Transverse colon (tissue), 4 donors: Measurements from ENCODE around the gene IFT172. TPM values are rescaled to one million over a fixed set of nuclear protein-coding genes. Genes with fewer than 3 reads are reported as not detected.
"Not testable (repeated sequence)": the region's sequence is repeated elsewhere in the genome, so short reads cannot be mapped to it uniquely, and the experiment has no call there.

Experiments
- DNase-seq: peaks from one replicate; pipeline ENCODE4 v3.0.0-alpha.2; 2019
- H3K27ac ChIP-seq, 4 donors: fragments of 200-600 bp; sonication (generic); 2 replicates each; pipeline ENCODE4 v1.5.1; 2016 to 2018; ENCODE audit warnings: inconsistent platforms in 4 of 4
- H3K27me3 ChIP-seq: fragments of 200-600 bp; sonication (generic); 2 replicates; pipeline ENCODE4 v1.5.1; 2017; ENCODE audit warnings: inconsistent platforms
- H3K36me3 ChIP-seq, 4 donors: fragments of 200-600 bp; sonication (generic); 2 replicates each; pipeline ENCODE4 v1.5.1; 2017 to 2019; ENCODE audit warnings: inconsistent platforms in 4 of 4
- H3K4me1 ChIP-seq, 4 donors: fragments of 200-600 bp; sonication (generic); 2 replicates each; pipeline ENCODE4 v1.5.1; 2017 to 2020; ENCODE audit warnings: inconsistent platforms in 4 of 4
- H3K4me3 ChIP-seq, 4 donors: fragments of 200-600 bp; sonication (generic); 1 replicate in 1 of 4; 2 replicates in 3 of 4; pipeline versions ENCODE4 v1.5.1 to v1.6.1; 2017 to 2019; ENCODE audit warnings: inconsistent platforms in 4 of 4
- H3K9me3 ChIP-seq, 2 donors: fragments of 200-600 bp; sonication (generic); 2 replicates each; pipeline ENCODE4 v1.5.1; 2017 to 2019; ENCODE audit warnings: inconsistent platforms in 2 of 2
- EP300 ChIP-seq: sonication (generic); formaldehyde crosslinking; IDR thresholded peaks from one replicate; pipeline ENCODE4 v1.6.1; 2017; ENCODE audit warnings: antibody characterized with exemption, low read depth
- POLR2A ChIP-seq: fragments of 450-650 bp; IDR thresholded peaks from one replicate; pipeline ENCODE4 v1.6.1; 2016; ENCODE audit warnings: antibody characterized with exemption, mild to moderate bottlenecking, moderate library complexity
- POLR2AphosphoS5 ChIP-seq, 3 donors: sonication (generic); formaldehyde crosslinking; IDR thresholded peaks; one replicate each; pipeline ENCODE4 v1.6.1; 2016; ENCODE audit warnings: antibody characterized with exemption in 3 of 3
- WGBS, 2 donors: methylation state at CpG; one replicate each; pipeline ENCODE4 v1.1.5; 2018; ENCODE audit warnings: low coverage in 1 of 2; 5-methylcytosine and 5-hydroxymethylcytosine counted together
- in situ Hi-C, 4 donors: fragments of 200-750 bp; cut with MboI; loops; one replicate each; pipeline versions ENCODE4 v1.15.0 to v1.15.1; 2017; ENCODE audit warnings: low sequenced_read_pairs in 3 of 4, low pct_ligation_motif_present in 1 of 4, low pct_unique_long_range_greater_than_20kb in 1 of 4
- intact Hi-C: fragments of 100-400 bp; cut with DNase I; formaldehyde crosslinking; loops from one replicate; pipeline ENCODE4 v1.15.1; 2023; ENCODE audit warnings: low total_unique reads
- total RNA-seq, 4 donors: library from RNA; depleted of rRNA; stranded (reverse); fragments of >200 nt; gene quantifications; one replicate each; pipeline ENCODE4 v1.1.0, GENCODE V29; 2016
- TF ChIP-seq, protein P1 (sequence below), 5 experiments: fragments of 200-600 bp in 3 of 5; fragments of 450-650 bp in 2 of 5; sonication (generic) in 3 of 5; IDR thresholded peaks; 1 replicate in 2 of 5; 2 replicates in 3 of 5; pipeline ENCODE4 v1.5.1; 2016 to 2017; ENCODE audit warnings: antibody characterized with exemption in 5 of 5, inconsistent platforms in 3 of 5, mild to moderate bottlenecking in 2 of 5, moderate library complexity in 1 of 5

Gene IFT172, protein sequence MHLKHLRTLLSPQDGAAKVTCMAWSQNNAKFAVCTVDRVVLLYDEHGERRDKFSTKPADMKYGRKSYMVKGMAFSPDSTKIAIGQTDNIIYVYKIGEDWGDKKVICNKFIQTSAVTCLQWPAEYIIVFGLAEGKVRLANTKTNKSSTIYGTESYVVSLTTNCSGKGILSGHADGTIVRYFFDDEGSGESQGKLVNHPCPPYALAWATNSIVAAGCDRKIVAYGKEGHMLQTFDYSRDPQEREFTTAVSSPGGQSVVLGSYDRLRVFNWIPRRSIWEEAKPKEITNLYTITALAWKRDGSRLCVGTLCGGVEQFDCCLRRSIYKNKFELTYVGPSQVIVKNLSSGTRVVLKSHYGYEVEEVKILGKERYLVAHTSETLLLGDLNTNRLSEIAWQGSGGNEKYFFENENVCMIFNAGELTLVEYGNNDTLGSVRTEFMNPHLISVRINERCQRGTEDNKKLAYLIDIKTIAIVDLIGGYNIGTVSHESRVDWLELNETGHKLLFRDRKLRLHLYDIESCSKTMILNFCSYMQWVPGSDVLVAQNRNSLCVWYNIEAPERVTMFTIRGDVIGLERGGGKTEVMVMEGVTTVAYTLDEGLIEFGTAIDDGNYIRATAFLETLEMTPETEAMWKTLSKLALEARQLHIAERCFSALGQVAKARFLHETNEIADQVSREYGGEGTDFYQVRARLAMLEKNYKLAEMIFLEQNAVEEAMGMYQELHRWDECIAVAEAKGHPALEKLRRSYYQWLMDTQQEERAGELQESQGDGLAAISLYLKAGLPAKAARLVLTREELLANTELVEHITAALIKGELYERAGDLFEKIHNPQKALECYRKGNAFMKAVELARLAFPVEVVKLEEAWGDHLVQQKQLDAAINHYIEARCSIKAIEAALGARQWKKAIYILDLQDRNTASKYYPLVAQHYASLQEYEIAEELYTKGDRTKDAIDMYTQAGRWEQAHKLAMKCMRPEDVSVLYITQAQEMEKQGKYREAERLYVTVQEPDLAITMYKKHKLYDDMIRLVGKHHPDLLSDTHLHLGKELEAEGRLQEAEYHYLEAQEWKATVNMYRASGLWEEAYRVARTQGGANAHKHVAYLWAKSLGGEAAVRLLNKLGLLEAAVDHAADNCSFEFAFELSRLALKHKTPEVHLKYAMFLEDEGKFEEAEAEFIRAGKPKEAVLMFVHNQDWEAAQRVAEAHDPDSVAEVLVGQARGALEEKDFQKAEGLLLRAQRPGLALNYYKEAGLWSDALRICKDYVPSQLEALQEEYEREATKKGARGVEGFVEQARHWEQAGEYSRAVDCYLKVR (N-terminal part only)
- total RNA-seq: 100 to 1,000 TPM in 1 of 4 donors, 10 to 100 TPM in 3; 14.5 to 113 (median 43.5) TPM

DNA sequence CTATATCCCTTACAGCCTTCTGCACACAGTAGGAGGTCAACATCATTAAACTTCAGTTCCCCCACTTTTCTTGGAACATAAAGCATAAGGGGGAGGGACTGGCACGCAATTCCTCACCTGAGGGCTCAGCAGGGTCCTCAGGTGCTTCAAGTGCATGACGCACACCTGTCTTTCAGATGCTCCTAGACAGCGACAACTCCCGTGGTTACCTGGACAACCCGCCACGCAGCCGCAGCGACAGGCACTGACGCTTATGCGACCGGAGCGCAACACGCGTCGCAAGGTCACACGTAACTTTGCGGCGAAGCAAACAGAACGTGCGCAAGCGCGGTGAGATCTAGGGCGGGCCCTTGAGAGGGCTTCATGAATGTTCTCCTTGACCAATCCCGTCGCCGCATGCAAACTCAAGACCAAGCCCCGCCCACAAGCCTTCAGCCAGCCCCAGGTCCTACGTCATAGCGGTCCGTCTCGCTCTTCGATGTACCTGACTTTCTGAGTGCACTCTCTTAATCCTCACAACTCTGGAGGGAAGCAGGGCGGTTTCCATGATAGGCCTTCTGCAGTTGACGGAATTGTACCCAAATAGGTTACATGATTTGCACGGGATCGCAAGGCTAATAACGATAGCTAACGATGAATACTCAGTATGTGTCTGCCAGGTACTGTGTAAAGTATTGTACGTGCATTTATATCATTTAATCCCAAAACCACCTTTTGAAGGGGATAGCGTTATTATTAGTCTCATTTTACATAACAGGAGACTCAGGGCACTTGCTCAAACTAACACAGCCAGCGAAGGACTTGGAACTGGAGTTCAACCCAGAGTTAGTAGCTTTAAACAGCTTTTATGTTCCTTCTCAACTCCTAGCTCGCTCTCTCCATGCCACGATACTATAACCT, at the start of gene IFT172:
Gene IFT172, minus strand, starts transcription at position 246 of the 900 bp plus-strand sequence. Its CDS starts 90 bp downstream, at position 156.
- intact Hi-C loops: loop anchor here (5.0 kb wide), 1 partner anchor 93 kb away; the partner anchor contains the start of gene ZNF512
- peak; percentile 100 for DNase-seq
- peak; percentile 80 for TF ChIP-seq POLR2A
- TF ChIP-seq, protein P1, sequence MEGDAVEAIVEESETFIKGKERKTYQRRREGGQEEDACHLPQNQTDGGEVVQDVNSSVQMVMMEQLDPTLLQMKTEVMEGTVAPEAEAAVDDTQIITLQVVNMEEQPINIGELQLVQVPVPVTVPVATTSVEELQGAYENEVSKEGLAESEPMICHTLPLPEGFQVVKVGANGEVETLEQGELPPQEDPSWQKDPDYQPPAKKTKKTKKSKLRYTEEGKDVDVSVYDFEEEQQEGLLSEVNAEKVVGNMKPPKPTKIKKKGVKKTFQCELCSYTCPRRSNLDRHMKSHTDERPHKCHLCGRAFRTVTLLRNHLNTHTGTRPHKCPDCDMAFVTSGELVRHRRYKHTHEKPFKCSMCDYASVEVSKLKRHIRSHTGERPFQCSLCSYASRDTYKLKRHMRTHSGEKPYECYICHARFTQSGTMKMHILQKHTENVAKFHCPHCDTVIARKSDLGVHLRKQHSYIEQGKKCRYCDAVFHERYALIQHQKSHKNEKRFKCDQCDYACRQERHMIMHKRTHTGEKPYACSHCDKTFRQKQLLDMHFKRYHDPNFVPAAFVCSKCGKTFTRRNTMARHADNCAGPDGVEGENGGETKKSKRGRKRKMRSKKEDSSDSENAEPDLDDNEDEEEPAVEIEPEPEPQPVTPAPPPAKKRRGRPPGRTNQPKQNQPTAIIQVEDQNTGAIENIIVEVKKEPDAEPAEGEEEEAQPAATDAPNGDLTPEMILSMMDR (IDR thresholded peaks at IDR 0.05): no peak
- TF ChIP-seq POLR2AphosphoS5 (IDR thresholded peaks at IDR 0.05): peak; percentile 93 to 94 (median 93)
- no peak for TF ChIP-seq EP300
- Histone ChIP-seq H3K27me3 (peaks cover 12% of the 10 kb centered on the region), H3K27ac (peak within 1 kb of the TSS; percentile 58 to 80 (median 74)), H3K36me3 (no peaks in the 10 kb centered on the region), H3K9me3 (no peaks in the 10 kb centered on the region), H3K4me3 (peak within 1 kb of the TSS; percentile 41 to 56 (median 45)), H3K4me1 (peaks cover 7 to 14% (median 12%) of the 10 kb centered on the region in 4 donors)
- in situ Hi-C loops: no loop called here
- WGBS, 2 donors: 9 to 83% methylated on average over 2 to 43 of the region's 43 CpGs

DNA sequence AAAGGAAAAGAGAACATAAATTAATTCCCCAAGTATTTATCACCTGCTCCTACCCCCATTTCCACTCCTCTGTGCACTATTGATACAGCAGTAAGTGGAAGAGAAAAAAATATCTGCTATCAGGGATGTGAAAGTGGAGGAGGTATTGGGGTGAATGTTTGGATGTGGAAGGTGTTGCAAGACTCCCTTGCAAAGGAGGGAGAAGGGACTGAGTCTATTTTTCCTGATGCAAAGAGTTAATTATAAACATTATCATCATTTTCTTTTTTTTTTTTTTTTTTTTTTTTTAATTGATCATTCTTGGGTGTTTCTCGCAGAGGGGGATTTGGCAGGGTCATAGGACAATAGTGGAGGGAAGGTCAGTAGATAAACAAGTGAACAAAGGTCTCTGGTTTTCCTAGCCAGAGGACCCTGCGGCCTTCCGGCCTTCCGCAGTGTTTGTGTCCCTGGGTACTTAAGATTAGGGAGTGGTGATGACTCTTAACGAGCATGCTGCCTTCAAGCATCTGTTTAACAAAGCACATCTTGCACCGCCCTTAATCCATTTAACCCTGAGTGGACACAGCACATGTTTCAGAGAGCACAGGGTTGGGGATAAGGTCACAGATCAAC, 49.4 kb upstream of the IFT172 start:
- H3K9me3 ChIP-seq, in situ Hi-C loops, H3K27me3 ChIP-seq, DNase-seq, H3K36me3 ChIP-seq, intact Hi-C loops, H3K4me1 ChIP-seq, H3K4me3 ChIP-seq, H3K27ac ChIP-seq: not testable (repeated sequence)
- WGBS, 2 donors: 17 to 51% methylated on average over 1 to 5 of the region's 6 CpGs

DNA sequence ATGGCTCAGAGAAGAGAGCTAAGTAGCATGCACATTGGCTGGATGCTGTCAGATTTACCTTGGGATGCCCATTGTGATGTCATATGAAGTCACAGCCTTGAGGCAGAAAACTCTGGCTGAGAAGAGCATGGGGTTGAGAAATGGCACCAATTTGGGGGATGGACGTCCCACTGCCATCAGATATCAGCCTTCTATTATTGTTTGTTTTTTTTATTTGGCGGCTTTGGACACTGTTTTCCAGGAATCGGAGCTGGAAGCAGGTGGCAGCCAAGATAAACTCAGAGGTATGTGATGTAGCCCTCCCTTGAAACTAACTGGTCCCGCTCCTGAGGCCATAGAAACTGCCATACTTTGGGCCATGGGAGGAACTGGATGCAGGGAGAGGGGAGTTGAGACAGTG, 47.7 kb upstream of the IFT172 start:
- no peak for TF ChIP-seq POLR2AphosphoS5 (IDR thresholded peaks at IDR 0.05)
- TF ChIP-seq POLR2A: no peak
- TF ChIP-seq EP300: no peak
- TF ChIP-seq, protein P1 (IDR thresholded peaks at IDR 0.05): no peak
- Histone ChIP-seq H3K9me3 (no peaks in the 10 kb centered on the region), H3K27me3 (peaks cover 4% of the 10 kb centered on the region), H3K27ac (no peak overlapping the region), H3K4me1 (no peaks in the 10 kb centered on the region), H3K36me3 (no peaks in the 10 kb centered on the region), H3K4me3 (no peak overlapping the region)
- DNase-seq: no peak
- WGBS, 2 donors: 47 to 51% methylated on average over 3 to 4 of the region's 4 CpGs
- in situ Hi-C loops (no loop called here), intact Hi-C loops (no loop called here)
